Activated CD4-positive, alpha-beta T cell treated with anti-CD3 and anti-CD28 coated beads for 48 hours (primary cell): Measurements from ENCODE around the gene NID1.
"Not testable (repeated sequence)": the region's sequence is repeated elsewhere in the genome, so short reads cannot be mapped to it uniquely, and the experiment has no call there.

ENCODE experiments used
- DNase-seq: peaks from one replicate; pipeline ENCODE4 v3.0.0-alpha.2; 2020

The NID1 gene

DNA sequence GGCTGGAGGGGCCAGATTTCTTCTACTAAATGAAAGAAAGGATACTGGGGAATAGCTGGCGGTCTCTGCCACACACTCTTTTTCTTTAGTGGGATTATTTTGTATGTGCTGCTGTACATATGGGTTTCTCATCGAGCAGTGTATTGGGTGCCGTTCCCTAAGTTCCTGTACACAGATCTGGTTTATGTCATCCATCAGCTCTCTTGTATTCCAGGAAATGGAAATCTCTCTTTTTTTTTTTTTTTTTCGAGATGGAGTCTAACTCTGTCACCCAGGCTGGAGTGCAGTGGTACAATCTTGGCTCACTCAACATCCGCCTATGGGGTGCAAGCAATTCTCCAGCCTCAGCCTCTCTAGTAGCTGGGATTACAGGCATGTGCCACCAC is 27.0 kb upstream of the NID1 start:
- no peak for DNase-seq

DNA sequence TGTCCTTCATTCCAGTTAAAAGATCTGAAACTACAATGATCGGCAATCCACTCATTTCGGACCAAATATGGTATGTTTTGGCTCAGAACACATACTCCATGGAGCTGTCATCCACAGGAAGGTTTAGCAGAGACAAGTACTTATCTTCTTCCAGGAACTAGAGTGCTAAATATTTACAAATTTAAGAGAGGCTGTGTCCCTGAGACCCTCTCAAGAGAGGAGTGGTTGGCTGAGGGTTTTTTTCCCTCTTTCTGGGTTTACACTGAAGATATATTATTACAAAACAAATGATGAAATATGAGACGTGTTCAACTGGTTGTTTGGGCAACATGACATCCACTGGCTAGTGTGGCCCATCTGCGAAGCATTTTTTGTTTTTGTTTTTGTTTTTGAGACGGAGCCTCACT is 25.9 kb upstream of the NID1 start:
- no peak for DNase-seq

DNA sequence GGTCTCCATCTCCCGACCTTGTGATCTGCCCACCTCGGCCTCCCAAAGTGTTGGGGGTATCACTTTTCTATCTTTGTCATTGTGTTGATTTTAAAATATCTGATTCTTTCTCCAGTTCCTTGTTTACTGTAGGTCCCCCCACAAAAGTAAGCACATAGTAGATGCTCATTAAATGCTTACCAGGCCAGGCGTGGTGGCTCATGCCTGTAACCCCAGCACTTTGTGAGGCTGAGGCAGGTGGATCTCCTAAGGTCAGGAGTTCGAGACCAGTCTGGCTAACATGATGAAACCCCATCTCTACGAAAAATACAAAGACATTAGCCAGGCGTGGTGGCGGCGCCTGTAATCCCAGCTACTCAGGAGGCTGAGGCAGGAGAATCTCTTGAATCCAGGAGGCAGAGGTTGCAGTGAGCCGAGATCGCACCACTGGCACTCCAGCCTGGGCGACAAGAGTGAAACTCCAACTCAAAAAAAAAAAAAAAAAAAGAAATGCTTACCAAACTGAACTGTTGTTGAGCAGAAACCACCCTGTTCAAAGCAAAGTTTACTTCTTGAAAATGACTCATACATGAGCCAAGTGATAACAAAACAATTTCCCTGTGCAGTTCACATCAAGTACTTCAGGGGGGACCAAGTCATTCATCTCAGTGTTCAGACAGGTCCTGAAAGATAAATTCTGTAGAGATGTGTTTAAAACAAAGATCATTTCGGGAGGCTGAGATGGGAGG is 24.3 kb upstream of the NID1 start:
- no peak for DNase-seq

DNA sequence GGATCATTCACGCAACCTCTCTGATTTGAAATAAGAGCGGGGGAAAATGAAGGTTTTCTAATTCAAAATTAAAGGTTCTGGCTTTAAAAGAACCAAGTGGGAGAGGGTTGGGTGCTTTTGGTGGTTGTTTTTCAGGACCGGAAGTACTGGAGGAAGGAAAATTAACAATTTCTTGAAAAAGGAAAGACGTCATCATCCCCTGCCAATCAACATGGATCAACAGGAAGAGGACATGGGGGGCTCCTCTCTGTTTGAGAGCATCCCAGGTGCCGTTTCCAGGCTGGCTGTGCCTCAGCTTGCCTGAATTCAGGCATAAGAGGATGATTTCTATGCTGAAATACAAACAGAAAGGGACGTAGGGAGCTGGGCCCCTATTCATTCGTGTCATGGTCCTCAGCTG is 21.6 kb upstream of the NID1 start:
- no peak for DNase-seq

DNA sequence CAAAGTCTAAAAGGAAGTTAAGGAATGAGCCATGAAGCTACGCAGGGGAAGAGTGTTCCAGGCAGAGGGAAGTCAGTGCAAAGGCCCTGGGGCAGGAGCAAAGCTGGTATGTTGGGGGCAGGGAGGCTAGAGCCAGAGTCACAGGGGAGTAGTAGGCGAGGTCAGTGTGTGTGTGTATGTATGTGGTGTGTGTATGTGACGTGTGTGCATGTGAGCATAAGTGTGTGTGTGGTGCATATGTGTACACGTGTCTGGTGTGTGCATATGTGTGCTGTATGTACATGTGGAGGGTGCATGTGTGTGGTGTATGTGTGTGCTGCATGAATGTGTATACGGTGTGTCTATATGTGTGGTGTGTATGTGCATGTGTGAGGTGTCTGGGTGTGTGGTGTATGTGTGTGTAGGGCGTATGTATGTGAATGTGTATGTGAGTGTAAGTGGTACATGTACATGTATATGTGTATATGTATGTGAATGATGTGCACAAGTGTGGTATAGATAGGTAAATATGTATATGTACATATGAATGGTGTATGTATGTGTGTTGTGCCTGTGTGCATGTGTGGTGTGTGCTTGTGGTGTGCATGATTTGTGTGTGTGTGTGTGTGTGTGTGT is 20.8 kb upstream of the NID1 start:
- DNase-seq: no peak

DNA sequence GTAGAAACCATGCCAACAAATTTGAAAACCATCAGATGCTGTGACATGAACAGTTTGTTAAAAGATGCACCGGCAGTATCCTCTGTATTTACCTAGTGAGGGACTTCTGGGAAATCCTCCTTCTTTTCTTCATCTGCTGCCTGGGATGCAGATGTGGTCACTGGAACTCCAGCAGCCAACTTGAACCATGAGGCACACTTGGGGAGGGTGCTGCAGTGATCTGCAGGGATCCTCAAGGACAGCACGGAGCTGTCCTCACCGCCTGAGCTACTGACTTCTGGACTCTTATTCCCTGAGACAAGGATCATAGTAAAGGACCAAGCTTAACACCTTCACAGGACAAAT is 19.5 kb upstream of the NID1 start:
- DNase-seq: no peak

DNA sequence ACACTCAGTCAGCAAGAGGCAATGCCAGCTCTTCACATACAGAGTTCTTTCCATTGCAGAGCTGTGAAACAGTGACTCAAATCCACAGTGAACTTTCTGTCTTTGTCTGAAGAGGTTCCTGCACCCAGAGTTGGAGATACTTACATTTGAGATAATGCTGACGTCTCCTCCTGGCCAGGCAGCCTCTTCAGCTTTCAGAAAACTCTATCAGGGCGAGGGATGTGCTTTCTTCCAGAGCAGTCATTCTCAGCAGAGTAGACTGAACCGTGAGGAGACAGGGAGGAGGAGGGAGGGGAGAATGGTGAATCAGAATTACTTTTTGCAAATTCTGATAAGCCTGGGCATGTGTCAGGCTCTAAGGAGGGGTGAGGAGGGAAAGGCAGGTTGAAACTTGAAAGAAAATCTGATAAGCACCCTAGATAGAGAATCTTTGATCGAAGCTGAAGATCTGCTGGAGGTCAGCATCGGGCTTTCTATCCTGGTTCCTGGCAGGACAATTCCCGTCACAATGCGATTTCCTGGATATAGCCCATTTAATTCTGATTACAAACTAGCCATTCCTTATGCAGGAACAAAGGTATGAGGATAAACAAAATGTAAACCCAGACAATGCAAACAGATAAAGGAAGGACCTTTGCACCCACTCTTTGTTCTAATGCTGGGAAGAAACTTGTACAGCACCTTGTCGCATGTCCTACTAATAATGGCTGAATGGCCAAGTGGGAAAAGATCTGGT is 18.9 kb upstream of the NID1 start:
- DNase-seq: no peak

DNA sequence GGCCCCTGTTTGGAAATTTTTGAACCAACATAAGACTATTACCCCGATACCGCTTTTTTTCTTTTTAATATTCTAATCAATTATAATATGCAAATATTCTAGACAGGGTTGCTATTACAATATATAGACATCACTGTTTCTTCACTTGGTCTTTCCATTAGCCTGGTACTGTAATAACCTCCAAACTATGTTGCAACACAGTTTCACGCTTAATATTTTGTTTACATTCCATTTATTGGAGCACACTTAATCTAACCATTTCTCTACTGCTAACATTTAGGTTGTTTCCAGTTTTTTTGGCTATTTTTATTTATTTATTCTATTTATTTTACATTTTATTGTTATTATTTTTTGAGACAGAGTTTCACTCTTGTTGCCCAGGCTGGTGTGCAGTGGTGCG is 17.6 kb upstream of the NID1 start:
- no peak for DNase-seq

DNA sequence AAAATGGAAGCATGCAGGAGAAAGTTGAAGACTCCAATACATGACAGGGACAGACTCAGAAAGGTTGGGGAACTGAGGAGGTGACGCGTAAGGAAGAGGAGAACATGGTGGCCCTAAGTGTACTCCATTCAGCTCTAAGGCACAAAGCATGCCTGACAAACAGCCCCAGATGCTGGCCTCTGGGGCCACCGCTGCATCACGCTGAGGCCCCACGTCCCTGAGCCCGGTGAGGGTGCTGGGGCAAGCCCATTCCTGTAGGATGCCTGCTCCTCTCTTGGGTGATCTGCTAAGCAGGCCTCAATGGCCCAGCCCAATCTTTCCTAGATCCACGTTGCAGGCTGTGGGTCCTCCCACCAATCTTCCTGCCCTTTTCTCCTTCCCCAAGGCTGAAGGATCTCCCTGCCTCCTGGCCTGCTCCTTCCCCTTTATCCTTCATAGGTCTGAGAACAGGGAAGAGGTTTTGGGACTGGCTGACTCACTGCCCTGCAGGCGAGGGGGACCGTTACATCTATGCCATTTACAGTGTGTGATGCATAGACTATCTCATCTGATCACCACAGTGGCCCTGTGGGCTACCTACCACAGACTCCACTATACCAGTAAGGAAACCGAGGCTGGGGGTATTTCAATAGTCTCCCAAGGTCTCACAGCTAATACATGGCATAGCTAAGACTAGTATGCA is 16.8 kb upstream of the NID1 start:
- DNase-seq: no peak

DNA sequence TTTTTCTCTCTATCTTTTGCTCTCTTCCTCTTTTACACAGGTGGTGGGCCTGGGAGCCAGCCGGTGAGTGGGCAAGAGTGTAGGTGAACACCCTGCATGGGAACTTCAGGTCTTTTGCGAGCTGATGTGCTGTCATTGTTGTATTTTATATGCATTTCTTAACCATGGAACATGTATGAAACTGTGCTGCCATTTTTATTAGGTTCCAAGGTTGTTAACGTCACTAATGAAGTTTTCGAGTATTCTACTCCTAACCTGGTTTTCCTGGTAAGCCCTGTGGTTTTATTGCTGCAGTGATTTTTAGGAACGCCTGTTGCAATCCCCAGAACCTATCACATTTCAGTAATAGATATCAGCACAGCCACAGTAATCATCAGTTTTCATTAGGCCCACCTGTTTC is 14.8 kb upstream of the NID1 start:
- DNase-seq: no peak

DNA sequence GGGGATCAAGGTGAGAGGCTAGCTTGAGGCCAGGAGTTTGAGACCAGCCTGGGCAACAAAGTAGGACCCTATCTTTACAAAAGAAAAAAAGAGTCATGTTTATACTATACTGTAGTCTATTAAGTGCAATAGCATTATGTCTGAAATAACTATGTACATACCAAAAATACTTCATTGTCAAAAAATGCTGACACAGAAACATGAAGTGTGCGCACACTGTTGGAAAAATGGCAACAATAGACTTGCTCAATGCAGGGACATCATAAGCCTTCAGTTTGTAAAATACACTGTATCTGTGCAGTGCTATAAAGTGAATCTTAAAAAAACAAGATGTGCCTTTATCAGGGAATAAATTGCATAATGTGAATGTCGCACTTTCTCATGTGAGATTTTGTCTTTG is 14.1 kb upstream of the NID1 start:
- DNase-seq: no peak

DNA sequence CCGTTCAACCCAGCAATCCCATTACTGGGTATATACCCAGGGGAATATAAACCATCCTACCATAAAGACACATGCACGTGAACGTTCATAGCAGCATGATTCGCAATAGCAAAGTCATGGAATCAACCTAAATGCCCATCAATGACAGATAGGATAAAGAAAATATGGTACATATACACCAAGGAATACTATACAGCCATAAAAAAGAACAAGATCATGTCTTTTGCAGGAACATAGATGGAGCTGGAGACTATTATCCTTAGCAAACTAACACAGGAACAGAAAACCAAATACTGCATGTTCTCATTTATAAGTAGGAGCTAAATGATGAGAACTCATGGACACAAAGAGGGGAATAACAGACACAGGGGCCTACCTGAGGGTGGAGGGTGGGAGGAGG is 13.2 kb upstream of the NID1 start:
- not testable (repeated sequence) for DNase-seq

DNA sequence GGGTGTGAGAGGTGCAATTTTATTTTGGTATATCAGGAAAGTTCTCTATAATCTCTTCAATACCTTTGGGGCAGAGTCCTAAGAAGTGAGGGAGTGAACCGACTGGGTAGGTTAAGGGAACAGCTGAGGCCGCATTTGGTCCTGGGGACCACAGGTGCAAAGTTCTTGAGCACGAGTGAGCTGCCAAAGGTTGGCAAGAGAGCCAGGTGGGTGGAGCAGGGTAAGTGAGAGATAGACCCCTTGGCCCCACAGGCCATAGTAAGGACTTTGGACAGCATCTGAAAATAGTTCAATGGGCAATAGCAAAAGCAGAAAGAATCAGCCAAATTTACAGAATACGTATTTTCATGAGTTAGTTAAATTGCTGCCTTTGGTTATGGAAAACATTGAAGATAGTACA is 11.0 kb upstream of the NID1 start:
- no peak for DNase-seq

DNA sequence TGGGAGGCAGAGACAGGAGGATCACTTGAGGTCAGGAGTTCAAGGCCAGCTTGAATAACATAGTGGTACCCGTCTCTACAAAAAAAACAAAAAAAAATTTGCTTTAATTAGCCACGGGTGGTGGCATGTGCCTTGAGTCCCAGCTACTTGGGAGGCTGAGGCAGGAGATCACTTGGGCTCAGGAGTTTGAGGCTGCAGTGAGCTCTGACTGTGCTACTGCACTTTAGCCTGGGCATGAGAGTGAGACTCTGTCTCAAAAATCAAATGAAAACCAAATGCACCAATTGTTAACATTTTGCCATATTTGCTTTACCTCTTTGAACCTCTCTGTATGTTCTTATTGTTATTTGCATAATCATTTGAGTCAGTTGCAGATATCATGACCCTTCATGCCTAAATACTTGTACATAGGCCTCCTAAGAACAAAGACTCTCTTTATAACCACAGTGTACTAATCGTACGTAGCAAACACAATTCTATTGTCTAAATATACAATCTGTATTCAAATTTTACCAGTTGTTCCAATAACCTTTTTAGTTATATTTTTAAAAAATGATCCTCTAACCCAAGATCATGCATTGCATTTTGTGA is 8.5 kb upstream of the NID1 start:
- DNase-seq: no peak

DNA sequence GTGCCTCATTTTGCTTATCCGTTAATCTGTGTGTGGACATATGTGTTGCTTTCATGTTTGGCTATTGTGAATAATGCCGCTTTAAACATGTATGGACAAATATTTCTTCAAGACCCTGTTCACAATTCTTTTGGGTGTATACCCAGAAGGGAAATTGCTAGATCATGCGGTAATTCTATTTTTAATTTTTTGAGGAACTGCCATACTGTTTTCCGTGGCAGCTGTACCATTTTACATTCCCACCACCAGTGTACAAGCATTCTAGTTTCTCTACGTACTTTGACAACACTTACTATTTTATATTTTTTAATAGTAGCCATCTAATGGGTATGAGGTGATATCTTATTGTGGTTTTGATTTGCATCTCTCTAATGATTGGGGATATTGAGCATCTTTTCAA is 7.1 kb upstream of the NID1 start:
- no peak for DNase-seq

DNA sequence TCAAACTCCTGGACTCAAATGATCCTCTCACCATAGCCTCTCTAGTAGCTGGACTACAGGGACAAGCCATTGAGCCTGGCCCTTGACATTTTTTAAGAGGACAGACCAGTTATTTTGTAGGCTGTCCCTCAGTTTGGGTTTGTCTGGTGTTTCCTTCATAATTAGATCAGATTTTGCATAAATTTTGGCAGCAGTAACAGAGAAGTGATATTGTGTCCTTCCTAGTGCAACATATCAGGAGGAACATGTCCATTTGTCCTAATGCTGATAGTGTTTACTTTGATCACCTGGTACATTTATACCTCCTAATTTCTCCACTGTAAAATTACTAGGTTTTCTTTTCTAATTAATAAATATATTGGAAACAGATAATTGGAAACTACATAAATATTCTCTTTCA is 5.9 kb upstream of the NID1 start:
- DNase-seq: no peak

DNA sequence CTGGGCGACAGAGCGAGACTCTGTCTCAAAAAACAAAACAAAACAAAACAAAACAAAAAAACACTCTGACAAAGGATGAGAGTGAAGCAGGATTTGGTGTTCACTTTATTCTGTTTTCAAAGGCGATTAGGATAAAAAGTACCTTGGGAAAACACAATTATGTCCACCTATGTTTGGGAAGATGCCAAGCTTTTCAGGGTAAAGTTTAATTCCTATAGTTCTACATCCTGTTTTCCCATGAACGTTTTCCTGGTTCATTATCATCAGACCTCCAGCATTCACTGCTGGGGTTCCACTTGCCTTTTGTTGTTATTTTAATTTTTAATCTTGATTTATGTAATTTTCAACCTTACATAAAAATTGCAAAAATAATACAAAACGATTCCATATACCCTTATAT is 4.9 kb upstream of the NID1 start:
- DNase-seq: no peak

DNA sequence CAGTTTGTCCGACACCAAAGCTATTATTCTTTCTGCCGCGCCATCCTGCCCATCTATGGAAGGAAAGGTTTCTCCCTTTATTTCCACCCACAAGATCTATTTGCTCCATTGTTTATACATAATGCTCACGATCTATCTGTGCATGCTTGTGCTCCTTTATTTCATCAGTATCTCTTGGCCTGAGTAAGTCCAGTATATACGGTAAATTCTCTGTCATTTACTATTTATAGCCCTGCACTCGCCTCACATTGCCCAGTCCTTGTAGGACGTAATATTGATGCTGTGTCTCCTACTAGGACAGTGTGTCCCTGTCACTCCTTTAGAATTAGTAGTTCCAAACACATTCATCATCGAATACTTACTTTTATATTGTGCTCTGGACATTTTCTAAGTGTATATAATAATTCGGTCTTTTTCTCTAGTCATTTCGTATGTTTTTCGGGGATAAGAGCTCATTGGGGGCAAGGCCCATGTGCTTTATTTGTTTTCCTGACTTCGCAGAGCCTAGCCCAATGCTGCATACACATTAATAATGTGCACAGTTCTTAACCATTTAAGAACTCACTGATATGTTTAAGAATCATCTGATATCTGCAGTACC is 3.1 kb upstream of the NID1 start:
- no peak for DNase-seq

DNA sequence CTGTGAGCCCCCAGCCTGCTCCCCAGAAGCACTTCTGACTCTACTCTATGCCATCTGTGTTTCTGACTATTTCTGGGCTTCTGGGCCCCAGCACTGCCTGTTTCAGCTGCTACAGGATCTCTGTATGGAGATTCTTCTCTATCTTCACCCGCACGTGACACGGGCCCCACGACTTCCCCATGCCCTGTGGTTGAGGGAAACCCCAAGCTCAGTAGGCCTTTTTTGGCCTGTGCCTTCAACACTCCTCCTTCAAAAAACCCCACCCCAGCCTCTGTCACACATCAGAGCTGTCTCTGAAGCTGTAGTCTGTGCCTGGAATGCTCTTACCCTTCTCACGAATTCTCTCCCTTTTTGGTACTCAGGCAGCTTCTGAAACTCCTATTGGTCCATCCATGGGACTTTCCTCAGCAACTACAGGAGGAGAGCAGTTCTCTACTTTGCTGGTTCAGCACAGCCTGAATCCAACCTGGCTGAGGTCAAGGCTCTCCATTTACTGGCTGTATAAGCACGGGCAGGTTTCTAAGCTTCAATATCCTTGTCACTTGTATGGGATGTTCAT is 2.0 kb upstream of the NID1 start:
- peak; percentile 74 for DNase-seq

DNA sequence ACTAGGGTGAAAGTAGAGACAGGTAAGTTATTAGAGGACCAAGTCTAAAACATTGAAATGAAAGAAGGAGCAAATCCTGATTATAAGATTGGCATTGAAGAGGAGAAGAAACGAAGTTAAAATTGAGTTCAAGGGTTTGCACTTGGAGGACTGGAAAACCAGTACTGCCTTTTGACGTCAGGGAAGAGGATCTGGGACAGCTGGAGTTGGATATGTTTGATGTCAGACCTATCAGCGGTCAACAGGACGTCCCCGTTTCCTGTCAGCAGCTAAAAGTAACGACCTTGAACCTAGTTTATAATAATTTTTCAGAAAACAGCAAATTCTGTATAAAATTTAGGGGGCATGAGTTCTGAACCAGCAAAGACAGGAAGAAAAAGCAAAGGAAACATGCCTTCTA is 1.2 kb upstream of the NID1 start:
- DNase-seq: no peak

DNA sequence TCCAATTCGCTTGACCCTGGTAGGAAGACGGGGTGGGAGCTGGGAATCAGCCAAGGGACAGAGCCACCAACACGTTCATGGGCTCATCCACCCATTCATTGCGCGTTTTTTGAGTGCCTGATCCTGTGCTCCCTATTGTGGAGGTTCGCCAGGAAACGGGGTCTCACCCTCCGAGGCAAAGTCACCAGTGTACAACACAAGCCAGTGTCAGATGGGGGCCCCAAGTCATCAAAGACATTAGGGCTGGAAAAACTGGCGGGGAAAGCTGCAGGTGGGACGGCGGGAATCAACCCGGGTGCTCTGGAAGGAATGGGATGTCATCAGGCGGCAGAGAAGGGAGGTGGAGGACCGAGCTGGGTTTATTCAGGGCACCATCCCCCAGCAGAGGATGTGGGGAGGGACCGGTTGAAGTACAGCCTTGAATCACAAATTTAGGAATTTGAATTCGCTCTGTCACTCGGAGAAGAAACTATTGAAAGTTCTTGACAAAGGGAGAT is 667 bp upstream of the NID1 start:
- no peak for DNase-seq

DNA sequence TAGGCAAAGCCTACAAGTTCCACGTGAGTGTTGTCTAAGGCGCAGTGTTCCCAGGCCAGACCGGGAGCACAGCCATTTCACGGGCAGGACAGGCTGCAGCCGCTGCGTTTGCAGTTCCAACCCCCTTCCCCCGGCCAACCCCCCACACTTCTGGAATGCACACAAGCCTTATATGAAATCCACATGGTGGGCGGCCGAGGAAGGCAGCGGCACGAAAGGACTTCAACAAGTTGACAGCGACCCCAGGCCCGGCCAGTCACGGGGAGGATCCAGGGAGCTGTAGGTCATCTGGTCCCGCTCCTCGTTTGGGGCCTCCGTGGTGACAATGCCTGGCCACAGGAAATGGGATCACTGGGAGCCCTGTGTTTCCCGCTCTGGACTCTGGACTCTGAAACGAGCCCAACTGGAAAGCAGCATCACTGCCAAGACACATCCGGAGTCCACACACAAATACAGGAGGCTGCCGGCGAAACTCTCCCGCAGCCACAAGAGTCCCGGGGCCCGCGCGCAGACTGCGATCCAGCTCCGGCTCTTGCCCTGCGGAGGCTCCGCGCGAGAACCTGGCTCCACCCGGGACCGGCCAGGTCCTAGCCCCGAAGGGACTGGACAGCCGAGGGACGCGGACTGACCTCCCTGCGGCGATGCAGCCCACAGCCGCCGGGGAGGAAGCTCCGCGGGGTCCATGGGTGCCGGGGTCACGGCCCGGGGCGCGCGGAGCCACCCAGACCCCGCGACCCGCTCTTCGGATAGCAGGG is 794 bp downstream of the NID1 start:
- peak; percentile 32 for DNase-seq
